ENCODE results near the gene CETN1. TPM values are rescaled to one million over a fixed set of nuclear protein-coding genes. Genes with fewer than 3 reads are reported as not detected.
A peak's percentile ranks its signal among the peaks of the same experiment; 100 is the strongest.

CETN1 gene
- total RNA-seq, 1 experiment from 2014 or later, result not detected

GRCh38 chr18:574865-575645, 5.1 kb upstream of the CETN1 start:
- Histone ChIP-seq H3K27me3 (replicated peaks; ENCODE audit: control insufficient read depth, insufficient read depth, low read length) (no peaks in the 10 kb centered on the region), H3K4me1 (peaks cover 34% of the 10 kb centered on the region), H3K9me3 (no peaks in the 10 kb centered on the region), H3K36me3 (ENCODE audit: control insufficient read depth, insufficient read depth, low read length) (no peaks in the 10 kb centered on the region), H3K4me3 (ENCODE audit: low read depth, low read length) (no peak overlapping the region)
- no peak for TF ChIP-seq CTCF (IDR thresholded peaks at IDR 0.05; ENCODE audit: insufficient read depth in 1 of 2, low read depth in 1 of 2, low read length in 1 of 2, severe bottlenecking in 1 of 2, unreplicated experiment in 1 of 2)
- POLR2A ChIA-PET, result no interaction called here
- no peak overlapping the region for H3K27ac Mint-ChIP-seq (ENCODE audit: unreplicated experiment)
- CTCF ChIA-PET, result no interaction called here
- H3K9me3 Mint-ChIP-seq (ENCODE audit: unreplicated experiment), result peaks cover 13% of the 10 kb centered on the region
- H3K4me1 Mint-ChIP-seq (ENCODE audit: low read depth, unreplicated experiment), result peaks cover 24% of the 10 kb centered on the region
- BruUV-seq (replicated peaks), result no TSS peak
- H3K36me3 Mint-ChIP-seq (ENCODE audit: insufficient read depth, unreplicated experiment), result no peaks in the 10 kb centered on the region
- H3K27me3 Mint-ChIP-seq (ENCODE audit: insufficient read depth, unreplicated experiment), result no peaks in the 10 kb centered on the region
- DNase-seq, result no peak
- H3K4me3 Mint-ChIP-seq (ENCODE audit: unreplicated experiment), result no peak overlapping the region
- intact Hi-C loops (cut with micrococcal nuclease; ENCODE audit: unreplicated experiment), result no loop called here

GRCh38 chr18:576924-577323, 3.3 kb upstream of the CETN1 start:
- Histone ChIP-seq H3K4me1 (peaks cover 22% of the 10 kb centered on the region), H3K4me3 (ENCODE audit: low read depth, low read length) (no peak overlapping the region), H3K9me3 (no peaks in the 10 kb centered on the region), H3K36me3 (ENCODE audit: control insufficient read depth, insufficient read depth, low read length) (no peaks in the 10 kb centered on the region), H3K27me3 (replicated peaks; ENCODE audit: control insufficient read depth, insufficient read depth, low read length) (no peaks in the 10 kb centered on the region)
- Mint-ChIP-seq H3K4me3 (ENCODE audit: unreplicated experiment) (no peak overlapping the region), H3K36me3 (ENCODE audit: insufficient read depth, unreplicated experiment) (no peaks in the 10 kb centered on the region), H3K27ac (ENCODE audit: unreplicated experiment) (peak overlapping the region; percentile 38), H3K9me3 (ENCODE audit: unreplicated experiment) (peaks cover 19% of the 10 kb centered on the region), H3K27me3 (ENCODE audit: insufficient read depth, unreplicated experiment) (no peaks in the 10 kb centered on the region), H3K4me1 (ENCODE audit: low read depth, unreplicated experiment) (peaks cover 24% of the 10 kb centered on the region)
- intact Hi-C loops (cut with micrococcal nuclease; ENCODE audit: unreplicated experiment), result no loop called here
- ChIA-PET POLR2A (no interaction called here), CTCF (interaction anchor here (1.0 kb wide), 1 partner anchor 19 kb away, joined by 3 read pairs; no protein-coding TSS in a partner anchor)
- TF ChIP-seq CTCF (IDR thresholded peaks at IDR 0.05; ENCODE audit: insufficient read depth in 1 of 2, low read depth in 1 of 2, low read length in 1 of 2, severe bottlenecking in 1 of 2, unreplicated experiment in 1 of 2), result no peak
- DNase-seq, result no peak
- no TSS peak for BruUV-seq (replicated peaks)

- Mint-ChIP-seq H3K27me3 (ENCODE audit: insufficient read depth, unreplicated experiment) (no peaks in the 10 kb centered on the region), H3K4me1 (ENCODE audit: low read depth, unreplicated experiment) (peaks cover 20% of the 10 kb centered on the region), H3K9me3 (ENCODE audit: unreplicated experiment) (peaks cover 19% of the 10 kb centered on the region), H3K4me3 (ENCODE audit: unreplicated experiment) (no peak overlapping the region), H3K36me3 (ENCODE audit: insufficient read depth, unreplicated experiment) (no peaks in the 10 kb centered on the region), H3K27ac (ENCODE audit: unreplicated experiment) (no peak overlapping the region)
- no peak for DNase-seq
- no TSS peak for BruUV-seq (replicated peaks)
- Histone ChIP-seq H3K9me3 (no peaks in the 10 kb centered on the region), H3K27me3 (replicated peaks; ENCODE audit: control insufficient read depth, insufficient read depth, low read length) (no peaks in the 10 kb centered on the region), H3K4me3 (ENCODE audit: low read depth, low read length) (no peak overlapping the region), H3K4me1 (peaks cover 13% of the 10 kb centered on the region), H3K36me3 (ENCODE audit: control insufficient read depth, insufficient read depth, low read length) (no peaks in the 10 kb centered on the region)
- no peak for TF ChIP-seq CTCF (IDR thresholded peaks at IDR 0.05; ENCODE audit: insufficient read depth in 1 of 2, low read depth in 1 of 2, low read length in 1 of 2, severe bottlenecking in 1 of 2, unreplicated experiment in 1 of 2)
- ChIA-PET POLR2A (no interaction called here), CTCF (interaction anchor here (1.0 kb wide), 1 partner anchor 19 kb away, joined by 3 read pairs; no protein-coding TSS in a partner anchor)
- intact Hi-C loops (cut with micrococcal nuclease; ENCODE audit: unreplicated experiment), result no loop called here
Measured at GRCh38 chr18:577643-578375, 2.4 kb upstream of the CETN1 start.

Measured in Caco-2 (cell line).